ENCODE data around the gene JAZF1.

The JAZF1 gene

GRCh38 chr7:27955596-27955995 lies 225.0 kb downstream of the JAZF1 start:
- no peak for DNase-seq (ENCODE audit: low read depth)
- TF ChIP-seq CTCF (conservative IDR thresholded peaks at IDR 0.05; ENCODE audit: low read length) = no peak

DNA sequence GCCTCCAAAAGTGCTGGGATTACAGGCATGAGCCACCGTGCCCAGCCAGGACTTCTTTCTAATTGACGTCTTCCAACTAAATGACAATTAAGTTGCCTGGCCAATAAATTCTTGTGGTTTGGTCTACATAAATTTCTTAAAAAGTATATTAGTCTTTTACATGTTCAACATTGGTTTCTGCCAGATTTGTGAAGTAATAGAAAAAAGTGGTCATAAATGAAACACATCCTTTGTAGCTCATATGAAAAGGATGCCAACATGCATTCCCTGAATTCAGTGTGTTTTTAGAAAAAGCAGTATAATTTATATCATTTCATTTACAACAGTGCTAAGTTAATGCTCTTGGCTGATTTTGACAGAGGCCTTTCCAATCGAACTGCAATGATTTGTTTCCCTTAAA lies 225.6 kb downstream of the JAZF1 start:
- no peak for TF ChIP-seq CTCF (conservative IDR thresholded peaks at IDR 0.05; ENCODE audit: low read length)
- H3K4me3 ChIP-seq (ENCODE audit: low read length) = no peak overlapping the region
- peak; percentile 66 for DNase-seq (ENCODE audit: low read depth)

More at GRCh38 chr7:27955596-27955995, 225.0 kb downstream of the JAZF1 start:
- no peak overlapping the region for H3K4me3 ChIP-seq (ENCODE audit: low read length)

DNA sequence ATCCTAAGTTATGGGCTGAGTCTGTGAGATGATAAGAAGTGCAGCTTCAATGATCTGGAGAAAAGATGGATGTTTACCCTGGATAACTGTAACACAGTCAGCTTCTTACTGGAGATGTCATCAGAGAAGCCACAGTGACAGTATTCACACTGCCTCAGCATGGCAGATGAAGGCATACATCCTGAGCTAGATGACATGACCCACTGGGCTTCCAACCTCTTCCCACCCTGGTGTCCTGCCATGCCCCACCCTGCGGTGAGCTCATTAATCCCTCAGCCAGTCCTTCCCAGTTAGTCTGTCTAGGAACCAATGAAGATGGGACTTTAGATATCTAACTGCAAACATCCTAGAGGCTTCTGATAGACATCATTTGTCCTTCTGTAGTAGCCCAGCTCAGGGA lies 226.8 kb downstream of the JAZF1 start:
- TF ChIP-seq CTCF (conservative IDR thresholded peaks at IDR 0.05; ENCODE audit: low read length) = no peak
- DNase-seq (ENCODE audit: low read depth) = no peak
- no peak overlapping the region for H3K4me3 ChIP-seq (ENCODE audit: low read length)

- H3K4me3 ChIP-seq (ENCODE audit: low read length) = no peak overlapping the region
- DNase-seq (ENCODE audit: low read depth) = no peak
- no peak for TF ChIP-seq CTCF (conservative IDR thresholded peaks at IDR 0.05; ENCODE audit: low read length)
Measured at GRCh38 chr7:27953361-27953760, 227.2 kb downstream of the JAZF1 start.

- peak; percentile 85 for DNase-seq (ENCODE audit: low read depth)
- no peak for TF ChIP-seq CTCF (conservative IDR thresholded peaks at IDR 0.05; ENCODE audit: low read length)
- H3K4me3 ChIP-seq (ENCODE audit: low read length) = no peak overlapping the region
Measured at GRCh38 chr7:27952456-27953285, 227.9 kb downstream of the JAZF1 start.

DNA sequence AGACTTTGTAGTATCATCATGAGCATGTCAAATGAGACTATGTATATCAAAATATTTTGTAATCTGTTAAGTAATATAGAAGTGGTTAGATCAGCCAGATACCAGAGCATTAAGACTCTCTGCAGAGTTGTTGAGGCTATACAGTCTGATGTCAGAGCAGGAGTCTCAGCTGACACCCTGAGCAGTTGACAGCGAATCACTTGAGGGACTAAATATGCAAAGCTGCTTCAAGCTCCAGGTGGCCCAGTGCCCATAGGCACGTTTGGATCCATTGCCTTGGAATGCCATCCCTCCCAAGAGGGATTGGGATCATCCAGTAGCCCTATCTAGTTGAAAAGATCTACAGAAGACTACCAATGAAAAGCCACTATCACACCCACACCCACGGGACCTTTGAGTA lies 230.5 kb downstream of the JAZF1 start:
- H3K4me3 ChIP-seq (ENCODE audit: low read length) = no peak overlapping the region
- no peak for DNase-seq (ENCODE audit: low read depth)
- no peak for TF ChIP-seq CTCF (conservative IDR thresholded peaks at IDR 0.05; ENCODE audit: low read length)

DNA sequence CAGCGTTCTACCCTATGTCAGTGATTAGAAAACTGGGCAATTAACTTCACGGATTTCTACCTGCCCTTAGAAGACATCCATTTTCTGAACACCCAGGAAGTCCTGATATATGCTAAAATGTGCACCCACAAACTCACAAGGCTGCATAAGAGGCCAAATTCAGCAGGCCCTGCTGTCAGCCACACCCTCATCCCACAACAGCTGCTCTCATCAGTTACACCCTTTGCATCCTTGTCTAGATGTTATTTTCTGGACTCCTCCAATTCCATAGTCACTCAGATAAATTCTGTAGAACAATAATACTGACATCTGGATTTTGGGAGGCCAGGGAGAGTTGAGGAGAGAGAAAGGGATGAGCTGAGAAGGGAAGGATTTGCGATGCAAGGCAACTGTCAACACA lies 231.7 kb downstream of the JAZF1 start:
- H3K4me3 ChIP-seq (ENCODE audit: low read length) = no peak overlapping the region
- no peak for TF ChIP-seq CTCF (conservative IDR thresholded peaks at IDR 0.05; ENCODE audit: low read length)
- DNase-seq (ENCODE audit: low read depth) = no peak
